ENCODE data around the gene PHF10. TPM values are rescaled to one million over a fixed set of nuclear protein-coding genes. Genes with fewer than 3 reads are reported as not detected.

Gene PHF10
- total RNA-seq, 2 donors from 2014 or later, result 82.5 to 82.8 TPM

GRCh38 chr6:169656546-169657283 lies 67.6 kb downstream of the PHF10 start:
- WGBS, 2 experiments (ENCODE audit: insufficient coverage in 1 of 2, insufficient read length in 1 of 2), result 92 to 94% methylated on average over 17 to 23 of the region's 23 CpGs
- peak overlapping the region; percentile 44 for H3K27ac Mint-ChIP-seq

DNA sequence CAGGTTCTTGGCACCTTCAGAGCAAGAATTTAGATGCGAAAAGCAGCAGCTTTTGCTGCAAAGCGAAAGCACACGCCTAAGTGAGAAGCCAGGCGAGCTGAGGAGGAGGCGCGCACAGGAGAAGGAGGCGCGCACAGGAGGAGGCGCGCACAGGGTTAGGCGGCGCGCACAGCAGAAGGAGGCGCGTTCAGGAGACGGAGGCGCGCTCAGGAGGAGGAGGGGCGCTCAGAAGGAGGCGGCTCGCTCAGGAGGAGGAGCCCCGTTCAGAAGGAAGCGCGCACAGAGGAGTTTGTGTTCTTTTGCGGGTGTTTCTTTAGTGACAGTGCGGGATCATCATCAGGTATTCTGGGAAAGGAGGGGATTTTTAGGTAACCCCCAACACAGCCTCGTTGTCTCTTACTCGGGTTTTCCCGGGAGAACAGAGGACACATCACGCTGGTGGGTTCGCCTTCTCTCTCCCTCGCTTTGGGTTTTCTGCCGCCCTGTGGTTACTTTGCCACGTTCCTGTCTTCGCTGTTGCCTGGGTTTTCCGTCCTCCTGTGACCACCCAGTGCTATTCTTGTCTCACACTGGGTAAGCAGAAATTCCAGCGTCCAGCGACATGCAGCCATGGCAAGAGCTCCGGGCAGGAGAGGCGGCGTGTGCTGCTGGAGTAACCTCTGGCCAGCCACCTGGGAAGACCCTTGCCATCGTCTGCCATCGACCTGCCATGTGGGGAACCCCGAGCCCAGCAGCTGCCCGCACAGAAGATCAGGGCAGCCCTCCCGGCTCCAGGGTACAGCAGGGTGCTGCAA lies 69.5 kb downstream of the PHF10 start:
- TF ChIP-seq, protein P1, sequence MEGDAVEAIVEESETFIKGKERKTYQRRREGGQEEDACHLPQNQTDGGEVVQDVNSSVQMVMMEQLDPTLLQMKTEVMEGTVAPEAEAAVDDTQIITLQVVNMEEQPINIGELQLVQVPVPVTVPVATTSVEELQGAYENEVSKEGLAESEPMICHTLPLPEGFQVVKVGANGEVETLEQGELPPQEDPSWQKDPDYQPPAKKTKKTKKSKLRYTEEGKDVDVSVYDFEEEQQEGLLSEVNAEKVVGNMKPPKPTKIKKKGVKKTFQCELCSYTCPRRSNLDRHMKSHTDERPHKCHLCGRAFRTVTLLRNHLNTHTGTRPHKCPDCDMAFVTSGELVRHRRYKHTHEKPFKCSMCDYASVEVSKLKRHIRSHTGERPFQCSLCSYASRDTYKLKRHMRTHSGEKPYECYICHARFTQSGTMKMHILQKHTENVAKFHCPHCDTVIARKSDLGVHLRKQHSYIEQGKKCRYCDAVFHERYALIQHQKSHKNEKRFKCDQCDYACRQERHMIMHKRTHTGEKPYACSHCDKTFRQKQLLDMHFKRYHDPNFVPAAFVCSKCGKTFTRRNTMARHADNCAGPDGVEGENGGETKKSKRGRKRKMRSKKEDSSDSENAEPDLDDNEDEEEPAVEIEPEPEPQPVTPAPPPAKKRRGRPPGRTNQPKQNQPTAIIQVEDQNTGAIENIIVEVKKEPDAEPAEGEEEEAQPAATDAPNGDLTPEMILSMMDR (conservative IDR thresholded peaks at IDR 0.05), result peak; percentile 26
- H3K27me3 Mint-ChIP-seq (ENCODE audit: insufficient read depth), result no peaks in the 10 kb centered on the region
- H3K9me3 Mint-ChIP-seq, result peaks cover 19% of the 10 kb centered on the region
- no peak overlapping the region for H3K9ac ChIP-seq (ENCODE audit: extremely low read depth, low read length, poor library complexity, severe bottlenecking)
- no peaks in the 10 kb centered on the region for H3K27me3 ChIP-seq (ENCODE audit: control insufficient read depth, insufficient read depth, low read length, poor library complexity, severe bottlenecking)
- peak overlapping the region; percentile 61 for H3K4me3 Mint-ChIP-seq
- WGBS, 2 experiments (ENCODE audit: insufficient coverage in 1 of 2, insufficient read length in 1 of 2), result 84 to 86% methylated on average over 37 to 46 of the region's 46 CpGs
- H3K9me3 ChIP-seq (ENCODE audit: control insufficient read depth, low read length), result peaks cover 18% of the 10 kb centered on the region
- peak overlapping the region; percentile 77 for H3K27ac Mint-ChIP-seq
- H3K4me1 ChIP-seq (ENCODE audit: control insufficient read depth, insufficient read depth, low read length), result no peaks in the 10 kb centered on the region
- no peak overlapping the region for H3K4me3 ChIP-seq (ENCODE audit: low read length)
- H3K36me3 ChIP-seq (ENCODE audit: control insufficient read depth, insufficient read depth, low read length), result peaks cover 79% of the 10 kb centered on the region
- H3K36me3 Mint-ChIP-seq (ENCODE audit: low read depth), result peaks cover 69% of the 10 kb centered on the region
- DNase-seq, result no peak
- H3K4me1 Mint-ChIP-seq, result peaks cover 7% of the 10 kb centered on the region
- H3K27ac ChIP-seq (ENCODE audit: low read depth, low read length), result no peak overlapping the region

More at GRCh38 chr6:169656546-169657283, 67.6 kb downstream of the PHF10 start:
- peaks cover 70% of the 10 kb centered on the region for H3K36me3 Mint-ChIP-seq (ENCODE audit: low read depth)
- peak; percentile 82 for DNase-seq
- no peaks in the 10 kb centered on the region for H3K27me3 Mint-ChIP-seq (ENCODE audit: insufficient read depth)
- Histone ChIP-seq H3K9ac (ENCODE audit: extremely low read depth, low read length, poor library complexity, severe bottlenecking) (no peak overlapping the region), H3K4me3 (ENCODE audit: low read length) (no peak overlapping the region), H3K9me3 (ENCODE audit: control insufficient read depth, low read length) (peaks cover 18% of the 10 kb centered on the region), H3K36me3 (ENCODE audit: control insufficient read depth, insufficient read depth, low read length) (peaks cover 90% of the 10 kb centered on the region), H3K27me3 (ENCODE audit: control insufficient read depth, insufficient read depth, low read length, poor library complexity, severe bottlenecking) (no peaks in the 10 kb centered on the region), H3K4me1 (ENCODE audit: control insufficient read depth, insufficient read depth, low read length) (no peaks in the 10 kb centered on the region), H3K27ac (ENCODE audit: low read depth, low read length) (peak overlapping the region; percentile 75)
- H3K4me3 Mint-ChIP-seq, result no peak overlapping the region
- peaks cover 19% of the 10 kb centered on the region for H3K9me3 Mint-ChIP-seq
- peaks cover 7% of the 10 kb centered on the region for H3K4me1 Mint-ChIP-seq
- TF ChIP-seq, protein P1 (conservative IDR thresholded peaks at IDR 0.05), result no peak

Other genes with a start within 250 kb of the PHF10 start
- 100 to 1,000 TPM in 1 of 2 donors, 10 to 100 TPM in 1; 94.4 to 110 TPM for gene WDR27, start 22.5 kb downstream of the PHF10 start, total RNA-seq
- gene C6orf120, start 22.4 kb downstream of the PHF10 start, total RNA-seq, result 10 to 100 TPM; 24.0 to 29.7 TPM
- gene DYNLT2, start 27.1 kb upstream of the PHF10 start, total RNA-seq, result 1 to 10 TPM; 1.5 to 1.7 TPM
- 10 to 100 TPM; 14.4 to 24.2 TPM for gene ERMARD, start 27.1 kb upstream of the PHF10 start, total RNA-seq